Stomach smooth muscle (tissue), 2 donors: ENCODE measurements around the gene CSTA.

Experiments used
- H3K27ac ChIP-seq: one replicate; pipeline ENCODE4 v1.7.0; 2013; ENCODE audit warnings: mild to moderate bottlenecking, low read length, inconsistent platforms
- H3K27me3 ChIP-seq, 2 donors: one replicate each; pipeline ENCODE4 v1.7.0; 2013; ENCODE audit warnings: low read length in 2 of 2; ENCODE audit not compliant: insufficient read depth in 2 of 2, control insufficient read depth in 1 of 2
- H3K36me3 ChIP-seq, 2 donors: one replicate each; pipeline ENCODE4 v1.7.0; 2013; ENCODE audit warnings: low read length in 2 of 2; ENCODE audit not compliant: control insufficient read depth in 2 of 2, insufficient read depth in 2 of 2
- H3K4me1 ChIP-seq: one replicate; pipeline ENCODE4 v1.7.0; 2013; ENCODE audit warnings: low read length; ENCODE audit not compliant: control insufficient read depth, insufficient read depth
- H3K4me3 ChIP-seq, 2 donors: one replicate each; pipeline ENCODE4 v1.7.0; 2013; ENCODE audit warnings: low read length in 2 of 2
- H3K9ac ChIP-seq, 2 donors: one replicate each; pipeline ENCODE4 v1.7.0; 2013; ENCODE audit warnings: low read length in 2 of 2, mild to moderate bottlenecking in 1 of 2
- H3K9me3 ChIP-seq, 2 donors: one replicate each; pipeline ENCODE4 v1.7.0; 2013; ENCODE audit warnings: low read length in 2 of 2; ENCODE audit not compliant: control insufficient read depth in 2 of 2
- donor health status: healthy.
- donor health status: Pancreatic carcinoma.

Gene CSTA, protein sequence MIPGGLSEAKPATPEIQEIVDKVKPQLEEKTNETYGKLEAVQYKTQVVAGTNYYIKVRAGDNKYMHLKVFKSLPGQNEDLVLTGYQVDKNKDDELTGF

DNA sequence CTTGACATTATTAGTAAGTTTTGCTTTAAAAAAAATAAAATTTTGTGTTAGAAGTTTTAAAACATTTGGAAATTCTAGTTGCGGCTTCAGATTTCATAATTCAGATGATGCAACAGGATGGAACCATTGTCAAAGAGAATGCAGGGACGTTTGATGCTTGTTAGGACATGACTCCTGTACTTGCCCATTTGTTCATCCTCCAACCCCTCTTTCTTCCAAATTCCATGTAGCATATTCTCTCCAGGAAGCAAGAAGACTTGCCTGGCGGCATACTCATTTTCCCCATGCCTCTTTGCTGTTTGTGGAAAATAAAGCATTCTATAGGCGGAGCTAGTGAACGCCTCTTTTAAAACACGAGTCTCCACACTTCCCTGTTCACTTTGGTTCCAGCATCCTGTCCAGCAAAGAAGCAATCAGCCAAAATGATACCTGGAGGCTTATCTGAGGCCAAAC is at the start of gene CSTA:
CSTA (plus strand) TSS at position 378 of the 453 bp plus-strand sequence; CDS start at position 423, 45 bp downstream.
- no peaks in the 10 kb centered on the region for H3K27me3 ChIP-seq
- H3K9me3 ChIP-seq: peaks cover 0 to 3% of the 10 kb centered on the region in 2 donors
- no peaks in the 10 kb centered on the region for H3K36me3 ChIP-seq
- no peak within 1 kb of the TSS for H3K27ac ChIP-seq
- no peak within 1 kb of the TSS for H3K9ac ChIP-seq
- H3K4me3 ChIP-seq: no peak within 1 kb of the TSS
- H3K4me1 ChIP-seq: no peaks in the 10 kb centered on the region

DNA sequence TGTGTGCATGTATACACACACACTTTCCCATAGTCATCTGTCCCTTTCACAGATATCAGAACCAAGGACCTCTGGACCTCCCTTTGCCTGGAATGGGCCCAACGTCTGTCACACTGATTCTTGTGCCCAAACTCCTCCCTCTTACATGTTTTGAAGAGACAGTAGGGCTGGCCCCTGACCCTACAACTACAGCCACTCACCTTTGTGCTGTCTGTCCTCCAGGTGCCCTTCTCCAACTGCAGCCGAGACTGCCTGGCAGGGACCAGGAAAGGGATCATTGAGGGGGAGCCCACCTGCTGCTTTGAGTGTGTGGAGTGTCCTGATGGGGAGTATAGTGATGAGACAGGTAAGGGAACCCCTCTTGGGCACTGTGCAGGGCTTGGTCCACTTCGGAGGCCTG is 43.2 kb upstream of the CSTA start:
- no peaks in the 10 kb centered on the region for H3K36me3 ChIP-seq
- no peak overlapping the region for H3K27ac ChIP-seq
- H3K4me3 ChIP-seq: no peak overlapping the region
- no peak overlapping the region for H3K9ac ChIP-seq
- H3K9me3 ChIP-seq: peaks cover 0 to 2% of the 10 kb centered on the region in 2 donors
- H3K4me1 ChIP-seq: no peaks in the 10 kb centered on the region
- H3K27me3 ChIP-seq: no peaks in the 10 kb centered on the region

GRCh38 chr3:122283796-122284445 is 41.1 kb upstream of the CSTA start:
- Histone ChIP-seq H3K27ac (no peak overlapping the region), H3K36me3 (no peaks in the 10 kb centered on the region), H3K27me3 (no peaks in the 10 kb centered on the region), H3K4me1 (no peaks in the 10 kb centered on the region), H3K4me3 (no peak overlapping the region), H3K9ac (no peak overlapping the region), H3K9me3 (peaks cover 0 to 2% of the 10 kb centered on the region in 2 donors)

DNA sequence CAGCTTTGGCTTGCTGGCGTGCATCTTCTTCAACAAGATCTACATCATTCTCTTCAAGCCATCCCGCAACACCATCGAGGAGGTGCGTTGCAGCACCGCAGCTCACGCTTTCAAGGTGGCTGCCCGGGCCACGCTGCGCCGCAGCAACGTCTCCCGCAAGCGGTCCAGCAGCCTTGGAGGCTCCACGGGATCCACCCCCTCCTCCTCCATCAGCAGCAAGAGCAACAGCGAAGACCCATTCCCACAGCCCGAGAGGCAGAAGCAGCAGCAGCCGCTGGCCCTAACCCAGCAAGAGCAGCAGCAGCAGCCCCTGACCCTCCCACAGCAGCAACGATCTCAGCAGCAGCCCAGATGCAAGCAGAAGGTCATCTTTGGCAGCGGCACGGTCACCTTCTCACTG is 40.6 kb upstream of the CSTA start:
- peaks cover 0 to 2% of the 10 kb centered on the region in 2 donors for H3K9me3 ChIP-seq
- no peak overlapping the region for H3K9ac ChIP-seq
- H3K4me1 ChIP-seq: no peaks in the 10 kb centered on the region
- H3K4me3 ChIP-seq: no peak overlapping the region
- H3K27ac ChIP-seq: no peak overlapping the region
- H3K36me3 ChIP-seq: no peaks in the 10 kb centered on the region
- H3K27me3 ChIP-seq: no peaks in the 10 kb centered on the region

DNA sequence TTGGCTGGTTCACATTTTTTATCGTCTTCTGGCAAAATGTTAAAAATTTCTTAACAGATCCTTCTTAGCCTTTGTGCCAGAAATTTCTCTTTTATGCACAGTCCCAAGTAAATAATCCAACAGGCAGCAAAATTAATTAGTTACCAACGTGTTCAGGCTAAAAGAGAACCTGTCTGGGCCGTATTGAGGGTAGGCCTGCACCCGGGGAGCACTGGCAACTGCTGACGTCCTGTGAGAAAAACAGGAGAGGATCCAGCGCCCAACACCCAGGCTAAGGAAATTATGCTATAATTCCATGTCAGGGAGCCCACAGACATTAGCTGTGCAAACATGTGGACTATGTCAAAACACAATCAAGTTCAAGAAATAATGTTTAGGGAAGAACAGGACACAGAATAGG is 30.7 kb upstream of the CSTA start:
- H3K27ac ChIP-seq: no peak overlapping the region
- H3K9ac ChIP-seq: no peak overlapping the region
- H3K9me3 ChIP-seq: no peaks in the 10 kb centered on the region
- H3K4me3 ChIP-seq: no peak overlapping the region
- no peaks in the 10 kb centered on the region for H3K36me3 ChIP-seq
- no peaks in the 10 kb centered on the region for H3K4me1 ChIP-seq
- H3K27me3 ChIP-seq: no peaks in the 10 kb centered on the region

DNA sequence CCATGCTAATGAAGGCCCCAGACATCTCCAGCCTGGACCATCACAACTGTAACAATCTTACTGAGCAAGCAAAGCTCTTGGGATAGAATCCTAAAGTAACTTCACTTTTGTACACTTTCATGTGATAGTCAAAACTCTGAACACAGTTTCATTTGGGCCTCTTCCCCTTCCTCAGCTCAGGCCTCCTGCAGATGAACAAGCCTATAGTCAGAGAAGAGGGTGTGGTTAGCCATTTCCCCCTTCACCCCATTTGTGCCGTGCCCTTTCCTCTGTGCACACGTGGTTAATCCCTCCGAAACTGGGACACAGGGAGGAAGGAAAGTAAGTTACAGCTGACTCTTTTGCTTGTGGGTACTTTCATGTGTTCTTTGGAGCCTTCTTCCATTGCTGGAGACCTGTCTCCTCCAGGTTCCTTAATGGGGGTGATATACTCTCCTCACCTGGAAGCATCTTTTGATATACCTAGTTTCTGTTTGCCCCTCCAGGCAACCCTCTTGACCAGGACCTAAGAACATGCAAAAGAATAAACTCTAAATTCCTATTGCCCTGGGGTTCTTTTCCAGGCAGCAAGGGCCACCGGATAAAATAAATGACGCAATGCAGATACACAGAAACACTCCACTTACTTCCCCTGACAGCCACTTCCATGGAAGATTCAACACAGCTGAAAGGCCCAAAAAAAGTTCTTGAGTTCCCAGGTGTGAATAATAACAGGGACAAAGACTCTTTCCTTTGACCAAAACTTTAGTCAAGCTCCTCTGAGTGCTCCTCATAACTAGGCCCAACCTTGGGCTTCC is 29.6 kb upstream of the CSTA start:
- H3K36me3 ChIP-seq: no peaks in the 10 kb centered on the region
- no peaks in the 10 kb centered on the region for H3K4me1 ChIP-seq
- no peak overlapping the region for H3K9ac ChIP-seq
- H3K27me3 ChIP-seq: no peaks in the 10 kb centered on the region
- no peaks in the 10 kb centered on the region for H3K9me3 ChIP-seq
- no peak overlapping the region for H3K27ac ChIP-seq
- no peak overlapping the region for H3K4me3 ChIP-seq

GRCh38 chr3:122298239-122298638 is 26.8 kb upstream of the CSTA start:
- no peaks in the 10 kb centered on the region for H3K27me3 ChIP-seq
- H3K9ac ChIP-seq: no peak overlapping the region
- no peaks in the 10 kb centered on the region for H3K4me1 ChIP-seq
- H3K27ac ChIP-seq: no peak overlapping the region
- no peaks in the 10 kb centered on the region for H3K9me3 ChIP-seq
- H3K4me3 ChIP-seq: no peak overlapping the region
- H3K36me3 ChIP-seq: no peaks in the 10 kb centered on the region

DNA sequence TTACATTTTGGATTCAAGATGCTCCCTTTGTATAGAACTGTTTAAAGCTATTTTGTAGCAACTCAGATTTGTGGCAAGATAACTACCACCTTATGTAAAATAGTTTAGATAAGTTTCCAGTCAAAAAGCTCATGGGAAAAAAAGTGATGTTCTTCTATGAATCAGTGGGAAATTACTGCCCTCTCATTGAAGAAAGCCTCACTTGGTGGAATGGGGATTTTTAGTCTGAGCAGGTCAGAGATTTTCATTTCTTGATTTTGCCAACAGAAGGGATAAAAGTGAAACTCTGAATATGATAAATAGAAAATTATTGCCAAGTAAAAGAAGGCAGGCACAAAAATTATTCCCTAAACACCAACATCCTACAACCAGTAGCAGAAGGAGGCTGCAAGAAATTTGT is 25.8 kb upstream of the CSTA start:
- Histone ChIP-seq H3K4me1 (no peaks in the 10 kb centered on the region), H3K27me3 (no peaks in the 10 kb centered on the region), H3K4me3 (no peak overlapping the region), H3K27ac (no peak overlapping the region), H3K36me3 (no peaks in the 10 kb centered on the region), H3K9me3 (no peaks in the 10 kb centered on the region), H3K9ac (no peak overlapping the region)

DNA sequence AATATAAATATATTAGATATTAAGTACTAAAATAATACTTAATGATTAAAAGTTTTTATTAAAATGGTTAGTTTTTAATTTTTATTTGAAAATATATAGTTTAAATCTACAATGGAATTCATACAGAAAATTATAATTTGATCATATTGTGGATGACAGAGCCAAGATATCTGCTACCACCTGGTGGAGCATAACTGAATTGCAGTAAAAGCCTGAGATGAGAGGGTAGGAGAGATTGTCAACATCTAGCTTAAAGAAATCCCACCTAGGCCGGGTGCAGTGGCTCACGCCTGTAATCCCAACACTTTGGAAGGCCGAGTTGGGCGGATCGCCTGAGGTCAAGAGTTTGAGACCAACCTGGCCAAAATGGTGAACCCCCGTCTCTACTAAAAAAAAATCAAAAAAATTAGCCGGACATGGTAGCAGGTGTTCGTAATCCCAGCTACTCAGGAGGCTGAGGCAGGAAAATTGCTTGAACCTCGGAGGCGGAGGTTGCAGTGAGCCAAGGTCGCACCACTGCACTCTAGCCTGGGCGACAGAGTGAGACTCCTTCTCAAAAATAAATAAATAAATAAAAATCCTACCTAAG is 25.1 kb upstream of the CSTA start:
- Histone ChIP-seq H3K36me3 (no peaks in the 10 kb centered on the region), H3K9me3 (no peaks in the 10 kb centered on the region)

DNA sequence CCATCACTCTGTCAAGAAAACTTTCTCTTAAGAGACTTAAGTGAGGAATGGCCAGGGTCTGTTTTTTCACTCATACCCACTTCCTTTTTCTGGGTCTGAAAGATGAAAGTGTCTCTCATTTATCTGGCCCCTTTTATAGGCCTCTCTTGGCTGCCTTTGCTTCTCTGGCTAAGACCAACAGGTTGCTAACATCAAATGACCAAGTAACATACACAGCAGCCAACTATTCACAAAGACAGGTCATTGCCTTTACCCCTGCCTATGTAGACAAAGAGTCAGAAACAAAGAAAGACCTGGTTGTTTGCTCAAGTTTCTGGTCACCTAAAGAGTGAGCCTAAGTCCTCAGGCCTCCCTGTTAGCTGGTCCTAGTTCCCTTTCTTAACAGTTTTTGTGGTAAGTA is 24.0 kb upstream of the CSTA start:
- no peaks in the 10 kb centered on the region for H3K36me3 ChIP-seq
- H3K4me3 ChIP-seq: no peak overlapping the region
- no peaks in the 10 kb centered on the region for H3K4me1 ChIP-seq
- H3K9ac ChIP-seq: no peak overlapping the region
- H3K9me3 ChIP-seq: no peaks in the 10 kb centered on the region
- no peak overlapping the region for H3K27ac ChIP-seq
- H3K27me3 ChIP-seq: no peaks in the 10 kb centered on the region

More for the DNA sequence above, 25.1 kb upstream of the CSTA start:
- Histone ChIP-seq H3K27me3 (no peaks in the 10 kb centered on the region), H3K27ac (no peak overlapping the region), H3K4me1 (no peaks in the 10 kb centered on the region), H3K4me3 (no peak overlapping the region), H3K9ac (no peak overlapping the region)
